H1 (cell line): Measurements from ENCODE around the gene FAH. TPM values are rescaled to one million over a fixed set of nuclear protein-coding genes. Genes with fewer than 3 reads are reported as not detected.

Experiments used
- CTCF ChIA-PET: fragments of 300-600 bp; sonication (Branson Sonifier 250); formaldehyde crosslinking; loops from one replicate; lab custom pipeline; 2021; ENCODE audit not compliant: partially characterized antibody; lab: Charles Lee
- POLR2A ChIA-PET: fragments of 300-600 bp; sonication (Branson Sonifier 250); formaldehyde crosslinking; loops from one replicate; lab custom pipeline; 2021; ENCODE audit warnings: inconsistent platforms; ENCODE audit not compliant: partially characterized antibody; lab: Charles Lee
- DNase-seq, 2 experiments: peaks; one replicate each; pipeline versions ENCODE4 v3.0.0 to v3.0.0-alpha.2; 2010 to 2022; ENCODE audit warnings: low spot score in 2 of 2, low read depth in 1 of 2, mixed read lengths in 1 of 2
- FAIRE-seq: peaks from 2 replicates; lab custom pipeline; 2011; peaks lifted over from hg19 to GRCh38; lab: Jason Lieb, UNC
- H2AFZ ChIP-seq: 2 replicates; pipeline ENCODE4 v1.8.1; 2012; ENCODE audit warnings: low read length, inconsistent platforms
- H2AK5ac ChIP-seq: 2 replicates; pipeline ENCODE4 v1.6.1; 2013; ENCODE audit warnings: low read depth, low read length
- H2BK120ac ChIP-seq: replicated peaks from 2 replicates; pipeline ENCODE3; 2013; ENCODE audit warnings: low read depth, low read length, inconsistent platforms
- H2BK12ac ChIP-seq: 2 replicates; pipeline ENCODE4 v1.6.1; 2013; ENCODE audit warnings: low read depth, low read length
- H2BK15ac ChIP-seq: 2 replicates; pipeline ENCODE4 v1.6.1; 2013; ENCODE audit warnings: low read length
- H2BK20ac ChIP-seq: 2 replicates; pipeline ENCODE4 v1.6.1; 2013; ENCODE audit warnings: low read length
- H2BK5ac ChIP-seq: 2 replicates; pipeline ENCODE4 v1.6.1; 2013; ENCODE audit warnings: low read depth, low read length
- H3K14ac ChIP-seq: 2 replicates; pipeline ENCODE4 v1.6.1; 2013; ENCODE audit warnings: inconsistent platforms; ENCODE audit not compliant: insufficient read length
- H3K18ac ChIP-seq: 2 replicates; pipeline ENCODE4 v1.6.1; 2013; ENCODE audit warnings: low read length; ENCODE audit errors: extremely low read depth
- H3K23ac ChIP-seq: 2 replicates; pipeline ENCODE4 v1.6.1; 2013; ENCODE audit warnings: inconsistent platforms; ENCODE audit not compliant: insufficient read length
- H3K23me2 ChIP-seq: 2 replicates; pipeline ENCODE4 v1.6.1; 2013; ENCODE audit warnings: low read depth, low read length
- H3K27ac ChIP-seq: 2 replicates; pipeline ENCODE4 v1.6.1; 2011; ENCODE audit warnings: low read depth, low read length, inconsistent platforms
- H3K27me3 ChIP-seq, 4 experiments: replicated peaks in 1 of 4; 1 replicate in 1 of 4; 2 replicates in 3 of 4; pipeline versions ENCODE4 v1.6.1 to v1.8.1; 2011 to 2013; ENCODE audit warnings: low read length in 3 of 4, mild to moderate bottlenecking in 3 of 4, inconsistent platforms in 2 of 4, mixed read lengths in 2 of 4, moderate library complexity in 1 of 4; ENCODE audit not compliant: control insufficient read depth in 3 of 4, insufficient read depth in 3 of 4; ENCODE audit errors: extremely low read depth in 1 of 4
- H3K36me3 ChIP-seq, 4 experiments: 2 replicates each; pipeline versions ENCODE4 v1.6.1 to v1.8.1; 2011 to 2013; ENCODE audit warnings: mild to moderate bottlenecking in 4 of 4, low read length in 3 of 4, moderate library complexity in 2 of 4, control low read depth in 1 of 4, inconsistent platforms in 1 of 4; ENCODE audit not compliant: insufficient read depth in 4 of 4, control insufficient read depth in 2 of 4
- H3K4ac ChIP-seq: replicated peaks from 2 replicates; pipeline ENCODE3; 2013; ENCODE audit warnings: low read length, low read depth, mixed read lengths, inconsistent platforms; ENCODE audit not compliant: insufficient read length
- H3K4me1 ChIP-seq, 4 experiments: replicated peaks in 1 of 4; 1 replicate in 1 of 4; 2 replicates in 3 of 4; pipeline versions ENCODE4 v1.6.1 to v1.8.1; 2011 to 2013; ENCODE audit warnings: low read length in 3 of 4, inconsistent platforms in 2 of 4, mixed read lengths in 1 of 4; ENCODE audit not compliant: insufficient read depth in 4 of 4, control insufficient read depth in 3 of 4
- H3K4me2 ChIP-seq, 2 experiments: 2 replicates each; pipeline versions ENCODE4 v1.6.1 to v1.8.1; 2011 to 2013; ENCODE audit warnings: low read depth in 2 of 2, low read length in 2 of 2, control low read depth in 1 of 2, inconsistent platforms in 1 of 2, mild to moderate bottlenecking in 1 of 2; ENCODE audit not compliant: insufficient read depth in 1 of 2
- H3K4me3 ChIP-seq, 4 experiments: fragments of 200-600, 300-600 bp in 1 of 4; sonication (generic), shearing (Covaris generic), sonication (Bioruptor Twin) in 1 of 4; 2 replicates each; pipeline versions ENCODE4 v1.5.1 to v1.8.1; 2011 to 2016; ENCODE audit warnings: low read length in 4 of 4, low read depth in 3 of 4, control low read depth in 2 of 4, inconsistent platforms in 2 of 4, mild to moderate bottlenecking in 2 of 4, mixed read lengths in 1 of 4, moderate library complexity in 1 of 4; ENCODE audit not compliant: insufficient read depth in 2 of 4; ENCODE audit errors: extremely low read depth in 1 of 4
- H3K56ac ChIP-seq: replicated peaks from 2 replicates; pipeline ENCODE3; 2013; ENCODE audit warnings: low read depth, mild to moderate bottlenecking, mixed read lengths, low read length, inconsistent platforms; ENCODE audit not compliant: insufficient read length
- H3K79me1 ChIP-seq: 2 replicates; pipeline ENCODE4 v1.6.1; 2013; ENCODE audit warnings: low read depth, low read length, control low read depth
- H3K79me2 ChIP-seq, 2 experiments: 2 replicates each; pipeline versions ENCODE4 v1.6.1 to v1.8.1; 2012 to 2013; ENCODE audit warnings: low read length in 2 of 2, mild to moderate bottlenecking in 2 of 2, inconsistent platforms in 1 of 2; ENCODE audit not compliant: insufficient read depth in 2 of 2, control insufficient read depth in 1 of 2
- H3K9ac ChIP-seq, 4 experiments: replicated peaks in 1 of 4; 1 replicate in 1 of 4; 2 replicates in 3 of 4; pipeline versions ENCODE4 v1.6.1 to v1.8.1; 2011 to 2013; ENCODE audit warnings: low read depth in 3 of 4, low read length in 3 of 4, control low read depth in 2 of 4, mild to moderate bottlenecking in 2 of 4, moderate library complexity in 2 of 4, inconsistent platforms in 1 of 4; ENCODE audit errors: extremely low read depth in 1 of 4
- H3K9me3 ChIP-seq, 2 experiments: 2 replicates each; pipeline versions ENCODE4 v1.6.1 to v1.8.1; 2012 to 2013; ENCODE audit warnings: mild to moderate bottlenecking in 2 of 2, moderate library complexity in 2 of 2, control low read depth in 1 of 2, inconsistent platforms in 1 of 2, low read depth in 1 of 2, low read length in 1 of 2, mixed read lengths in 1 of 2; ENCODE audit not compliant: insufficient read depth in 2 of 2
- H4K20me1 ChIP-seq, 2 experiments: replicated peaks in 1 of 2; 2 replicates each; pipeline versions ENCODE3 to v1.8.1; 2011 to 2013; ENCODE audit warnings: inconsistent platforms in 2 of 2, low read length in 2 of 2, mild to moderate bottlenecking in 1 of 2; ENCODE audit not compliant: insufficient read depth in 2 of 2, control insufficient read depth in 1 of 2
- H4K5ac ChIP-seq: 2 replicates; pipeline ENCODE4 v1.6.1; 2013; ENCODE audit warnings: low read length, low read depth, mixed read lengths, inconsistent platforms; ENCODE audit not compliant: insufficient read length
- H4K8ac ChIP-seq: 2 replicates; pipeline ENCODE4 v1.8.0; 2013; ENCODE audit warnings: mild to moderate bottlenecking, moderate library complexity, low read length, inconsistent platforms; ENCODE audit not compliant: insufficient read depth; ENCODE audit errors: extremely low read depth
- H4K91ac ChIP-seq: replicated peaks from 2 replicates; pipeline ENCODE3; 2013; ENCODE audit warnings: low read length, mixed read lengths, inconsistent platforms; ENCODE audit not compliant: insufficient read length
- BCL11A ChIP-seq, 2 experiments: IDR thresholded peaks; one replicate each; pipeline ENCODE4 v1.6.1; 2011; ENCODE audit warnings: low read depth in 2 of 2, low read length in 2 of 2, mild to moderate bottlenecking in 2 of 2
- BRCA1 ChIP-seq: IDR thresholded peaks from 2 replicates; pipeline ENCODE4 v1.6.1; 2012; ENCODE audit warnings: low read depth, low read length, improper control_type of control experiment
- CBX8 ChIP-seq: fragments of 300-800, 300-1000 bp; sonication (generic); IDR thresholded peaks from 2 replicates; pipeline ENCODE4 v1.7.1; 2016; ENCODE audit warnings: low read depth, low read length, borderline replicate concordance
- HDAC2 ChIP-seq, 2 experiments: fragments of 300-600 bp in 1 of 2; sonication (generic) in 1 of 2; IDR thresholded peaks; 2 replicates each; pipeline ENCODE4 v1.6.1; 2011 to 2012; ENCODE audit warnings: low read depth in 2 of 2, low read length in 2 of 2, mild to moderate bottlenecking in 2 of 2, moderate library complexity in 2 of 2, borderline replicate concordance in 1 of 2, inconsistent platforms in 1 of 2
- HDAC6 ChIP-seq: IDR thresholded peaks from one replicate; pipeline ENCODE4 v1.7.1; 2012; ENCODE audit warnings: low read depth, mild to moderate bottlenecking, inconsistent platforms, low read length, moderate library complexity
- KDM1A ChIP-seq: fragments of 200-600, 300-600 bp; sonication (generic); IDR thresholded peaks from 2 replicates; pipeline ENCODE4 v1.7.1; 2016; ENCODE audit warnings: mild to moderate bottlenecking, low read length, borderline replicate concordance
- SIRT6 ChIP-seq: IDR thresholded peaks from one replicate; pipeline ENCODE4 v1.7.1; 2012; ENCODE audit warnings: low read length, inconsistent platforms
- SIX5 ChIP-seq: IDR thresholded peaks from 2 replicates; pipeline ENCODE4 v1.6.1; 2011; ENCODE audit warnings: mild to moderate bottlenecking, low read depth, low read length
- SP4 ChIP-seq: IDR thresholded peaks from 2 replicates; pipeline ENCODE4 v1.6.1; 2012; ENCODE audit warnings: low read length, inconsistent platforms
- SUZ12 ChIP-seq: fragments of 200-600 bp; sonication (generic); IDR thresholded peaks from 2 replicates; pipeline ENCODE4 v1.6.1; 2012; ENCODE audit warnings: mild to moderate bottlenecking, inconsistent platforms, low read length, moderate library complexity, mixed read lengths
- WGBS, 2 experiments: shearing (Covaris generic) in 1 of 2; methylation state at CpG; one replicate each; pipeline versions ENCODE4 v1.1.6 to v1.1.7; 2013 to 2015; ENCODE audit warnings: low lambda C conversion rate in 2 of 2, mixed read lengths in 2 of 2, inconsistent platforms in 1 of 2, low coverage in 1 of 2, missing lambda C conversion rate in 1 of 2; ENCODE audit not compliant: insufficient replicate concordance in 2 of 2, insufficient coverage in 1 of 2, insufficient read length in 1 of 2; ENCODE audit errors: extremely low coverage in 1 of 2, missing lambda C conversion rate in 1 of 2; 5-methylcytosine and 5-hydroxymethylcytosine counted together
- polyA plus RNA-seq, 7 experiments: library from polyadenylated mRNA; depleted of rRNA in 3 of 7; stranded (reverse) in 5 of 7; unstranded in 2 of 7; fragments of >200 nt in 5 of 7; fragments of 200-250 nt in 2 of 7; gene quantifications; 1 replicate in 5 of 7; 2 replicates in 1 of 7; 4 replicates in 1 of 7; pipeline versions ENCODE4 v1.2.1 to v1.2.3, GENCODE V29; 2011 to 2013; ENCODE audit warnings: missing spikeins in 2 of 7, mixed read lengths in 2 of 7
- total RNA-seq: library from RNA; stranded (reverse); fragmentation: NEBNext Ultra II Directional; extraction: Animal tissue kit (Norgen Biotek cat#: 25700); gene quantifications from 2 replicates; pipeline ENCODE4 v1.2.1, GENCODE V29; 2021
- TF ChIP-seq, protein P1 (sequence below): IDR thresholded peaks from 2 replicates; pipeline ENCODE4 v1.6.1; 2012; ENCODE audit warnings: low read length, inconsistent platforms
- TF ChIP-seq, protein P2 (sequence below): IDR thresholded peaks from 2 replicates; pipeline ENCODE4 v1.6.1; 2012; ENCODE audit warnings: inconsistent platforms

Gene FAH
- total and polyA plus RNA-seq, 2 of the 8 experiments (the other 6 are each of a cell fraction or from before 2014, with no cell fraction given) = 20.0 to 21.7 TPM

DNA sequence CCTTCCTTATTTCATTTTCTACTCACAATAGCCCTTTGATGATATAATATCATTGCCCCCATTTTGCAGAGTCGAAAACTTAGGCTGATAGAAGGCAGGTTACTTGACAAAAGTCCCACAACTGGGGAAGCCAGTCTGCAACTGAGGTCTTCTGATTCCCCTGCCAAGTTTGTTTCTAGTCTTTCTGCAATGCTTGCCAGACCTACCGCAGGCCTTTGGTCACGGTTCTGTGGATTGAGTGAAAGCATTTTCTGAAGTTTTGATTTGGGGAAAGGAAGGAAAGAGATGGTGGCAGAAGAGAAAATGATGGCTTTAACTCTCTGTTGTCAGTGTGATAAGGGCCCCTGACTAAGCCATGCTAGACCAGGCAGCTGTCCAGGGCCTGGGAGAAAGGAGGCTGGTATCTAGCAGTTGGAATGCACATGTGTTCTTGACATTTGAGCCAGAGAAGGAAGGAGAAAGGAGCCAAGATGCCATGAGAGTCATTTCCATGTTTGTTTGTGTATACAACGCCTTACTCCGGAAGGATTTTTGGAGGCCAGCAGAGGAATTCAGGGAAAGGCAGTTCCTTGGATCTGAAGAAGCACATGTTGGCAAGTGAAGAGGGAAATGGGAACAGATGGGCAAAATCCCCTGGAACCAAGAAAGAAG is 29.9 kb downstream of the FAH start:
- no peak for FAIRE-seq
- no peak for TF ChIP-seq BCL11A (IDR thresholded peaks at IDR 0.05; ENCODE audit: low read depth in 2 of 2, low read length in 2 of 2)
- TF ChIP-seq, protein P1, sequence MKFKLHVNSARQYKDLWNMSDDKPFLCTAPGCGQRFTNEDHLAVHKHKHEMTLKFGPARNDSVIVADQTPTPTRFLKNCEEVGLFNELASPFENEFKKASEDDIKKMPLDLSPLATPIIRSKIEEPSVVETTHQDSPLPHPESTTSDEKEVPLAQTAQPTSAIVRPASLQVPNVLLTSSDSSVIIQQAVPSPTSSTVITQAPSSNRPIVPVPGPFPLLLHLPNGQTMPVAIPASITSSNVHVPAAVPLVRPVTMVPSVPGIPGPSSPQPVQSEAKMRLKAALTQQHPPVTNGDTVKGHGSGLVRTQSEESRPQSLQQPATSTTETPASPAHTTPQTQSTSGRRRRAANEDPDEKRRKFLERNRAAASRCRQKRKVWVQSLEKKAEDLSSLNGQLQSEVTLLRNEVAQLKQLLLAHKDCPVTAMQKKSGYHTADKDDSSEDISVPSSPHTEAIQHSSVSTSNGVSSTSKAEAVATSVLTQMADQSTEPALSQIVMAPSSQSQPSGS = no peak
- no peak for TF ChIP-seq CBX8
- no peak for TF ChIP-seq SUZ12
- TF ChIP-seq HDAC2 (IDR thresholded peaks at IDR 0.05; ENCODE audit: borderline replicate concordance in 1 of 2, low read depth in 2 of 2, low read length in 2 of 2) = no peak
- no peak for TF ChIP-seq SIX5
- no peak for TF ChIP-seq SIRT6
- TF ChIP-seq, protein P2, sequence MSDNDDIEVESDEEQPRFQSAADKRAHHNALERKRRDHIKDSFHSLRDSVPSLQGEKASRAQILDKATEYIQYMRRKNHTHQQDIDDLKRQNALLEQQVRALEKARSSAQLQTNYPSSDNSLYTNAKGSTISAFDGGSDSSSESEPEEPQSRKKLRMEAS = no peak
- TF ChIP-seq SP4 = no peak
- no peak for TF ChIP-seq KDM1A
- no peak for TF ChIP-seq BRCA1
- TF ChIP-seq HDAC6 = no peak

More for the DNA sequence above, 29.9 kb downstream of the FAH start:
- no peak for DNase-seq
- Histone ChIP-seq H3K79me2 (no peaks in the 10 kb centered on the region), H3K4me1 (no peaks in the 10 kb centered on the region), H3K9me3 (no peaks in the 10 kb centered on the region), H4K8ac (no peak overlapping the region), H3K9ac (no peak overlapping the region), H2BK20ac (no peak overlapping the region), H3K79me1 (no peaks in the 10 kb centered on the region), H3K4ac (no peak overlapping the region), H3K36me3 (peaks cover 0 to 7% (median 2%) of the 10 kb centered on the region in 4 experiments; a peak in 3 of 8 replicates), H3K23me2 (no peaks in the 10 kb centered on the region), H3K27ac (no peak overlapping the region), H2AK5ac (no peak overlapping the region), H2BK12ac (no peak overlapping the region), H2BK15ac (no peak overlapping the region), H2BK5ac (no peak overlapping the region), H4K5ac (no peak overlapping the region), H3K56ac (no peak overlapping the region), H3K27me3 (no peaks in the 10 kb centered on the region), H3K18ac (no peak overlapping the region), H4K91ac (no peak overlapping the region), H2AFZ (no peak overlapping the region), H3K14ac (no peak overlapping the region), H3K4me2 (no peak overlapping the region), H3K4me3 (no peak overlapping the region), H2BK120ac (no peak overlapping the region), H4K20me1 (no peaks in the 10 kb centered on the region), H3K23ac (no peak overlapping the region)
- WGBS, 2 experiments = 96% methylated on average over 5 of the region's 5 CpGs; no CpG with 5 or more reads in 1 of the 2 experiments
- ChIA-PET POLR2A (no interaction called here), CTCF (interaction anchor here (0.6 to 3.2 kb wide), 6 partner anchors 10 to 1096 kb away, joined by 3 to 12 read pairs (median 4); partner anchors contain the start of gene FAH)
